ENCODE measurements around the gene KRTAP27-1. TPM values are rescaled to one million over a fixed set of nuclear protein-coding genes. Genes with fewer than 3 reads are reported as not detected.

KRTAP27-1 gene, protein sequence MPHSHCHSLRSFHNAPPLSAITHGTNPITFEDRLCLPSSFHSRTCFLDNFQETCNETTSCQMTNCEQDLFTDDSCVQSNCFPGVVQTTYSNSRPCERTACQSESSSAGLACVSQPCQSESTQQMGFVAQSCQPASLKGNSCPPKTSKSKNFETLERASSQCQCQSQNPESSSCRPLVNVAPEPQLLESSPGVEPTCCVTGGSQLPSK
- not detected for total RNA-seq

DNA sequence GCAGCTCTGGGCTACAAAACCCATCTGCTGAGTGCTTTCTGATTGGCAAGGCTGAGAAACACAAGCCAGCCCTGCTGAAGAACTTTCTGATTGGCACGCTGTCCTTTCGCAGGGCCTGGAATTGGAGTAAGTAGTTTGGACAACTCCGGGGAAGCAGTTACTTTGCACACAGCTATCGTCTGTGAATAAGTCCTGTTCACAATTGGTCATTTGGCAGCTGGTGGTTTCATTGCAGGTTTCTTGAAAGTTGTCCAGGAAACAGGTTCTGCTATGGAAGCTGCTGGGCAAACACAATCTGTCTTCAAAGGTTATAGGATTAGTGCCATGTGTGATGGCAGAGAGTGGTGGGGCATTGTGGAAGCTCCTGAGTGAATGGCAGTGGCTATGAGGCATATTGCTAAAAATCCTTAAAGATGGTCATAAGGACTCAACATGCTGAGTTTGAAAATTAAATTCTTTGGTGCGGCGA is at the start of gene KRTAP27-1:
KRTAP27-1 (minus strand) TSS at position 419 of the 469 bp plus-strand sequence; CDS start at position 393, 26 bp downstream.
- DNase-seq: no peak

DNA sequence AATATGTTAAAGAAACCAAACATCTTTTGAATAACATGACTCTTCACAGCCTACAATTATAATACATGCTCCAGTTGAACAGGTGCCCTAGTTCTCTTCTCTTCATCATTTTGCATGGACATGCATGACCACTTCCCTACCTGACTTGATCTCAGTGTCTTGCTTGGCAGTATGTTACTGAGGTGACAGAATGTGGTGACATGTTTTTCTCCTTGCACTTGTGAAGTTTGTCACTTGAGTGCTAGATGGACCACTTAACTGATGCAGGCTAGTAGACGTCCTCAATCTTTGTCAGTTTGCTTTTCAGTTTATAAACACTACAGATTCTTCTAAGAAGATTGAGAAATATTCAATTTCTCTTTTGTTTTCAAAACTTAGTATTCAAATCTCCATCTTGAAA is 44.7 kb upstream of the KRTAP27-1 start:
- DNase-seq: no peak

DNA sequence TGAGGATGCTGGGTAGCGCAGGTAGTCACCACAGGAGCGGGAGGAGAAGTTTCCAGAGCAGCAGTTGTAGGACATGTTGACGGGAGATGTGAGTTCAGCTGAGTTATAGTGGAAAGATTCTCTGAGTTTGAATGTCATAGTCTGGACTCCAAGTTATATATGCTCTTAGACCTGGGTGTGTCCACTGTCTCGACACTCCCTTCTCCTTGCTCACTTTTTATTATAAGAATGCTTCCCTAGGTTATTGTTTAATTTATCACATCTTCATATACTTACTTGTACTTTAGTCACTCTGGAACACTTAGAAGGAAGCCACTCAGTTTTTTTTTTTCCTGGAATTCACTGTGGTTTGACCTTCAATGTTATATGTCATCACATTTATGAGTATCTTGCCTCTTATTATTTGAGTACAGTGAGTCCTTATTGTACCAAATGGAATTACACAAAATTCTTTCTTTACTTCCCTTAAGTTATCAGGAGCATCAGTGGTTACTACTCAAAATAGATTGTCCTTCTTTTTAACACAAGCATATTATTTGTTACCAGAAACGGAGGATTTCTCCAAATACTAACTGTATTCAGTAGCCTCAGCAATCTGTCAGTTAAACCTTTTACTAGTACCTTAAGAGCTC is 34.8 kb upstream of the KRTAP27-1 start, which contains the start of gene KRTAP13-2:
KRTAP13-2 (minus strand) TSS at position 133 of the 632 bp plus-strand sequence; CDS start at position 75, 58 bp downstream.
- DNase-seq: no peak

DNA sequence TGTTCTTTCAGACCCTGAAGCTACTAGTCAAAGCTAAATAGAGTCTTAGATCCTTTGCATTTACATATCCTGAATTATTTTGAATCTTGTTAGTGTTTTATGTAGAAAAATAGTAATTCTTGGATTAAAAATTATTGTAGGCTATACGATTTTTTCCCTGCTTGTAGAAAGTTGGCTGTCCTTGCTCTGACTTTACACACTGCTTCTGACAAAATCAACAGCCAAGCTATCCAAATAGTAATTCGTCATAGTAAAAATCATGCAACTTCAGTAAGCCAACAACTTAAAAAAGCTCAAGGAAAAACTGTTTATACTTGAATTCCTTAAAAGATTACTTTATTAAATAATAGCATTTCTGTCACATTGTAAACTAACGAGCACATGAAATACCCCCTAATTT is 18.4 kb upstream of the KRTAP27-1 start:
- no peak for DNase-seq

DNA sequence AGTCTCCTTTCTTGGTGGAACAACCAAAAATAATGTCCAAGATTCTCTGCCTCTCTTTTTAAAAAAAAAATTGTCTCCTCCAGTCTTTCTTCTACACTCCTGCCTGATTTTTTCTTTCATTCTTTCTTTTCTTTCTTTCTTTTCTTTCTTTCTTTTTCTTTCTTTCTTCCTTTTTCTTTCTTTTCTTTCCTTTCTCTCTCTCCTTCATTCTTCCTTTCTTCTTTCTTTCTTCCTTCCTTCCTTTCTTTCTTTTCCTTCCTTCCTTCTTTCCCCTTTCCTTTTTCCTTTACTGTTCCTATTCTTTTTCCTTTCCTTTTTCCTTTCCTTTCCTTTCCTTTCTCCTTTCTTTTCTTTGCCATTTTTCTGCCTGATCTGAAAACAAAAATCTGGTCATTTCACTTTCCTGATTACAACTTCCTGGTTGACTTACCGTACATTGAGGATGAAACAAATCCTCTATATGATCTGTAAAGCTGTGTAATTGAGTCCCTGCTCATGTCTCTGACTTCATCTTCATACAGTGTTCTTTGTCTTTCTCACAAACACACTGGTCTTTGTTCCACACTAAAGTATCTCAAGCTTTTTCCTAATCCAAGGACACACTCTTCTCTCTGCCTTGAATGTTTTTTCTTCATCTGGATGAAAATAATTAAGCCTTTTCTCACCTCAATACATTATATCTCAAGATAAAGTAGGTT is 17.0 kb upstream of the KRTAP27-1 start:
- DNase-seq: no peak

DNA sequence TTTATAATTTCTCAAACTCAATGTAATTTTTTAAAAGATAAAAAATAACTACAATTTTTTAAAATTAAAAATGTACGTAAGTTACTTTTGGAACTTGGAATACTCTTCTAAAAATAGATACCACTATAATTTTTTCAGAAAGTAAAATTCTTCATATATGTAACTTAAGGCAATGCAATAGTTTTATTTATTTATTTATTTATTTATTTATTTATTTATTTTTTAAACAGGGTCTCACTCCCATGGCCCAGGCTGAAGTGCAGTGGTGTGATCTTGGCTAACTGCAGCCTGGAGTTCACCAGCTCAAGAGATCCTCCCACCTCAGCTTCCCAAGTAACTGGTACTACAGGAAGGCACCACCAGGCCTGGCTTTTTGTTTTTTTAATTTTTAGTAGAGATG is 14.0 kb upstream of the KRTAP27-1 start:
- DNase-seq: no peak

DNA sequence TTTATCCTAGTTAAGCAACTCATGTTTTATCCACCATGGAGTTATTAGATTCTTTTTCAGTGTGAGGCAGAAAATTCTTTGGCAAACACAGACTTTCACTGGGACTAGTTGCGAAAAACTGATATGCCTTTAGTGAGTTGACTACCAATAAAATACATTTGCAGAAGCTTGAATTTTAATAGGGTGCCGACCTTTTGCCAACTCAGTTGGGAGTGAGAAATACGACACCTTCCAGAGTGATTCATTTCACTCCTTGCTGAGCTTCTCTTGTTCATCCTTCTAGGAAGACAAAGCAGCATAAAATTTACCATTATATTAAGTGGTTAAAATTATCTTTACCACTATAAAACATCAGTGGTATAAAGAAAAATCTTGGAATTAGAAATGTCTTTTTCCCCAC is 12.1 kb upstream of the KRTAP27-1 start:
- no peak for DNase-seq

DNA sequence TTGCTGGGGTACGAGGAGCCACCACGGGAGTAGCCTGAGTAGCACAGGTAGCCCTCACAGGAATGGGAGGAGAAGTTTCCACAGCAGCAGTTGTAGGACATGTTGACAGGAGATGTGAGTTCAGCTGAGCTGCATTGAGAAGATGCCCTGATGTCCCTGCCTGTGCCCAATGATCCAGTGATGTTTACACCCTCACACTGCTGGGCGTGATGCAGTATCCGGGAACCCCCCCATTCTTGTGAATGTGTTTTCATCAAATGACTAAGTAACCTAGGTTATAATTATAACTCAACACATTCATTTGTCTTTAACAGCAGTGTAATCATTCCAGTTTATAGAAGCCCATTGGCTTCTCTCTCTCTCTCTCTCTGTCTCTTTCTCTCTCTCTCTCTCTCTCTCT is 11.0 kb upstream of the KRTAP27-1 start, which contains the start of gene KRTAP23-1:
KRTAP23-1 (minus strand) TSS at position 101 of the 400 bp plus-strand sequence; CDS start at position 101, 0 bp downstream.
- no peak for DNase-seq

DNA sequence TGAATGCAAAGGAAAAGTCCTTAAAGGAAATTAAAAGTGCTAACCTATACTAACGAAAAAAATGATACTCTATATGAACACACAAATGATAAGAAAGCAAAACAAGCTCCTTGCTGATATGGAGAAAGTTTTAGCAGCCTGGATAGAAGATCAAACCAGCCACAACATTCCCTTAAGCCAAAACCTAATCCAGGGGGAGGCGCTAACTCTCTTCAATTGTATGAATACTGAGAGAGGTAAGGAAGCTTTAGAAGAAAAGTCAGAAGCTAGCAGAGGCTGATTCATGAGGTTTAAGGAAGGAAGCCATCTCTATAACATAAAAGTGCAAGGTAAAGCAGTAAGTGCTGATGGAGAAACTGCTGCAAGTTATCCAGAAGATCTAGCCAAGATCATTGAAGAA is 7.5 kb upstream of the KRTAP27-1 start:
- DNase-seq: no peak

DNA sequence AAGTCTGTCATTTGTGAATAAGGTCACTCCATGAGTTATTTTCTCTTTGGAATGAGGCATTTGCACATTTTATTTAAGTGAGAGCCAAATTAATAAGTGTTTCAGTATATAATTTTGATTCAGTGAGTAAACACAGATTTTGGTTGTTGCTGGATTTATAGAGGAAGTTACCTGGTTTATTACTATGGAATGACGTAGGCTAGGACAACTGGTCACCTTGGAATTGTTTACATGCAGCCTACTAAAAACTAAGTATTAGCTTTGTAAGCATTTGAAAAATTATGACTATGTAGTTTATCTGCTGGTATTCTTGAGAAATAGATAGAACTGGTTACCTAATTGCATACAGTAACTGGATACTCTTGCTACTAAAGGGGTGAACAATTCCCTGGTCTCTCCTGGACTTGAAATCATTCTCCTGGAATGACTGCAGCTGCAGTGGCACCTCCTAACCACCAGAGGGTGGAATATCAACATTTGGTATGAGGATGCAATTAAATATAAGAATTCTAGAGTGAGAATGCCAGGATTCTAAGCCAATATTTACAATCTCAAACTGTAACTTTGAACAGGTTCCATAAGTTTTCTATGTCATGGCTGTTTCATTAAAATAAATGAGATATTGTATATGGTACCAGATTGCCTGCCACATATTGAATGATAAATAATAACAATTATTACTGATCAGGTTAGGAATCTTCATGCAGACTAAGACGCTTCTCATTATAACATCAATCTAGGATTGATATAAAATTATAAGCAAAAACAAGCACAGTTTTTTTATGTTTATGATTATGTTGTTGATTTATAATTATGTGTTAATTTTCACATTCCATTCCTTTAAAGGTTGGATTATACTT is 3.5 kb upstream of the KRTAP27-1 start:
- no peak for DNase-seq

DNA sequence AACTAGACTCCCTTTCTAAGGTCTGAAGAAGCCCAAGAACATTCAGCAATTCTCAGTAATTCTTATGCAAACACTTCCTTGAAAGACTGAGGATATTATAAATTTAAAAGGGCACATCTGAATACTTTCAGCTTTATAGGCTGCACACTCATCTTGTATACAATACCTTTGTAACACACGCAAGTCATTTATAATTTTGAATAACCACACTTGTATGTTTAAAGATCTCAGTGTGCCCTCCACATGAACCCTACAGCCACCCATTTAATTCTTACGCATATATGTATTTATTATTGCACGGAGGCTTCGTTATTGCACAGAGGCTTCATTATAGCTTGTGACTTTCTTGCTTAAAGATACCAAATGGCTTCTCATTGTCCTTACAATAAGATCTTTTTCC is 1.2 kb upstream of the KRTAP27-1 start:
- DNase-seq: no peak

DNA sequence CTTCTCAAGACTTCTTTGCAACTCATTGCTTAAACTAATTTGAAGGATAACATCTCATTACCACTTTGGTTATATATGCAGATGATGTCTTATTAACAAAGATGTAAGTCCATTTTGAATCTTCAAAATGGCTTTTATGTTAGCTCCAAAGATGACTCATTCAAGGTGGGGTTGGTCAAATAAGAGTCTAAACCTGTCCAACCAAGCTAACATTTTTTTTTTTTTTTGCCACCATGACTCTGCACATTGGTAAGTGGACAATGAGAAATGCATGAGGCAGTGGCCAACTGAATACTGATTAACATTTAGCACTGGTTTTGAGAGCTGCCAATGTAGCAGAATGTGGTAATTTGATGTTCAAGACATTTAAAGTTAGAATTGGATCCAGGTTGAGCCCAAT is 278 bp upstream of the KRTAP27-1 start:
- no peak for DNase-seq

DNA sequence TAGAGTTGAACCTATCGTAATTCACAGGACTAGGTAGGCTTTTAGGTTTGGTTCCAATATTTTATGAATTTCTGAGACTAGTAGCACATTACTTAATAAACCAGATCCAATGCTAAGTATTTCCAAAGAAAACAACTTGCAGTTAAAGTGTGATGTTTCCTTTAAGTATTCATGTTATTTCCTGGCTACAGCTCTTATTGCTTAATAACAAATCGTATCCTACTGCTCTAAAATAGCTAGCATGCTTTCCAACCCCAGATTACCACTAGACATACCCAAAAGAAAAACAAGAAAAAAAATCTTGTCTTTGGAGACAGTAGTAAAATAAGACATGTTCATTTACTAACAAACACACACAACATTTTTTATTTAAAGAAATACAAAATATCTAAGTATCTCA is 898 bp downstream of the KRTAP27-1 start:
- no peak for DNase-seq

DNA sequence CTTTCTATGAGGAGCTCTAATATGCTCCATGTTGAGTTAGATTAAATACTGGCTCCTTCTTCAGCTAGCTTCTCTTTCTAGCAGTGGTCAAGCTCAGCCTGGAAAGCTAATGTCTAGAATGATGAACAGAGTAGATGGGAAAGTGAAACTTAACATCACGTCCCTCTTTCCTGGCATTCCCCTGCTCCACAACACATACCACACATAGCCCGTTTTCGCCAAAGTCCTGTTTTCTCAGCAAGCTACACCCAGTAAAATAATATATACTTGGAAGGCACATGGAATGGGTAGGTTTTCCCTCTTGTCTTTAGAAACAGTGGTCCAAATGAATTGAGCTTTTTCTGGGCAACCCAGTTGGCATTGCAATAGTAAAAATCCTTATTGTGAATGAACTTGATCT is 3.8 kb downstream of the KRTAP27-1 start:
- DNase-seq: no peak

DNA sequence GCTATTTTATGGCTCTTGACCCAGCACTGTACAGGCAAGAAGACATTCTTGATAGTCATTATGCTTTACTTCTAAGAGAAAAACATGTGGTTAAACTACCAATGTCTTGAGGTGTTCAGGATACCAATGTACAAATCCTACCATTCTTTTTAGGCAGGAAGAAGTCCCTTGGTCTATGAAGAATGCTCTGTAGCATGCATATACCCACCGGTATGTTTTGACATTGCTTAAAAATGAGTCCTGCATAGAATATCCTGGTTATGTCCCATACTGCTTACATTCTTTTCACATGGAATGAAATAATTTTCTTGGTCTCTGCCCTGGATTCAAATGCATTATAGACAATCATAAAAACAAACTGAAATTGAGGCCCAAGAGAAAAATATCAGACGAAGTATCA is 4.8 kb downstream of the KRTAP27-1 start:
- no peak for DNase-seq

DNA sequence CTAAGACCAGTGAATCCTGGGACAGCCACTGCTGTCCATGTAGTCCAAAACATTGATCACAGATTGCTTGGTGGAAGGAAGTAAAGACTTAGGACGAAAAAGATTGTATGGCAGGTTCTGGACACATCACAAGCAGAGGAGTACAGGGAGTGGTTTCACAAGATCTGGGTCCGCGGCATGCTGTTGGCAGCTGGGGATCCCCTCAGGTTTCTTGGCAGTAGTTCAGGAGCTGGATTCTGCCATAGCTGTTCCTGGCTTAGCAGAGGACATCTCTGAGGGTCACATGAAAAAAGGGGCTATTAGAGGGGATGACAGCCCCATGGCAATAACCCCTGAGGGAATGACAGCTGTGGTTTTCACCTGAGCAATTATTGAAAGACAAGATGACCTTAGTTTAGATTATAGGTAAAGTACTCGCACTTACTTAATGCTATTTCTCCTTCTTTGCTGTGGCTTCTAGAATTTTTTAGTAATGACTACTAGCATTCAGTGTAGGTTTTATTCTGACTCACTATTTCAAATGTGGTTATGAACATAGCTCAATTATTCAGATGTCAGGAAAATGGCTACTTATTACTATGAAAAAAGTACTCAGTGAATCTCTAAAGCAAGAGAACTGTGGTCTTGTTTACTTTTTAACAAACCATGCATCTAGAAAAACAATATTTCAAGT is 8.2 kb downstream of the KRTAP27-1 start:
- no peak for DNase-seq

DNA sequence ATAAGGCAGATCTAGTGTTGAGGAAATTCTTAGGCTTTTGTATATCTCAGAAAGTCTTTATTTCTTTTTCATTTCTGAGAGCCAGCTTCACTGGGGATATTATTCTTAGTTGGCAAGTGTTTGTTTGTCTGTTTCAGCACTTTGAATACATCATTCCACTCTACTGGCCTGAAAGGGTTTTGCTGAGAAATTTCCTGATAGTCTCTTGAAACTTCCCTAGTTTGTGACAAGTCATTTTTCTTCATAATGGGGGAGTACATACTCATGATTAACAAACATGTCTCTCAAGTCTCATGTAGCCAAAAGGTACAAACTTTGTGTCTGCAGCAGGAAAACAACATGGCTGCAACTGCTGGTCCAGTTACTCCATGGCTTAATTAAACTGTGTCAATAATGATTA is 11.1 kb downstream of the KRTAP27-1 start:
- DNase-seq: no peak

DNA sequence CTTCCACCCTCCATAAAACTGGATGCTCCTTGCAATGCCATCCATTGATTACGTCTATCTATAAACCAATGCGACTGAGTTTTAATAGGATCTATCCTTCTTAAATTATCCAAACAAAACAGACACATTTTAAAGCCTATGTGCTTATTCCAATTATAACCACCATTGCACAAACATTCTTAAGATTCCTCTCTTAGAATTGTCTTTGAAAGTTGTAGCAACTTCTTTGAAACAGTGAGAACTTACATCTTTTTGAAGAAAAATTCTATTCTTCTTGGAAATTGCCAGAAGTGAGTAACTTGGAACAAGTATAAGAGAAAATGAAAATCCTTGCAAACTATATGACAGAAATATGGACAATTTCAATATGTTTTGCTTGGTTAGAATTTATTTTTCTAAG is 17.3 kb downstream of the KRTAP27-1 start, which contains the start of gene KRTAP26-1:
KRTAP26-1 (minus strand) TSS at position 101 of the 400 bp plus-strand sequence. CDS start 280 bp downstream, outside the sequence.
- no peak for DNase-seq

DNA sequence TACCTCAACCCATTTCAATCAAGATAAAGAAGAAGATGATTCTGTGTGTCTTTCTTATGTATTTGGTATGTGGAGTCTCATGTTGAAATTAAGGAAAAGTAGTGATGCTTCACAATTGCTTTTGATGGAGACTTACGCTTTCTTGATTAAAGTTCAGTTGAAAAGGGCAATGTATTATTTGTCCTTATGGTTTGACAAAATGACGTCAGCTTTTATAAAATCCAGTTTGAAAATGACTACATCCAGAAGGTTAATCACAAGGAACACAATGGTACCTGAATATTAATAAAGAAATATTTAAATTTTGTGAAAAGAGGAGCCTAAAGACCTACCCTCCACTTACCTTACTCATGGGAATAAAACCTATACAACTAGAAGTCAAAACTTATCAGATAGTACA is 21.8 kb downstream of the KRTAP27-1 start:
- DNase-seq: no peak

DNA sequence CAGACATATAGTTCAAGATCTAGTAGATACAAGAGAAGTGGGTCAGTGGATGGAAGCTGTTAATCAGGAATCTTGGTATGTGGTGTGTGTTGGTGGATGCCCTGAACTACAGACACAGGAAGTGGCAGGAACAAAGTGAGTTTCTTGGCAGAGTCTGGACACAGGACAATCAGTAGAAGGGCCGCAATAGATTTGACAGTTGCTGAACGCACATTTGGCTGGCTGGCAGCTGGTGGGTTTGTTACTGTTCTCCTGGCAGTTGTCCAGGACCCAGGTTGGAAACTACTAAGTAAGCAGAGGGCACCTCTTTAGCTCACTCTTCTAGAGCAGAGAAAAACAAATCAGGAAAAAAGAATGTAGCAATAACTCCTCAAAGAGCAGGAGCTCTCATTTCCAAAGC is 30.6 kb downstream of the KRTAP27-1 start:
- no peak for DNase-seq

DNA sequence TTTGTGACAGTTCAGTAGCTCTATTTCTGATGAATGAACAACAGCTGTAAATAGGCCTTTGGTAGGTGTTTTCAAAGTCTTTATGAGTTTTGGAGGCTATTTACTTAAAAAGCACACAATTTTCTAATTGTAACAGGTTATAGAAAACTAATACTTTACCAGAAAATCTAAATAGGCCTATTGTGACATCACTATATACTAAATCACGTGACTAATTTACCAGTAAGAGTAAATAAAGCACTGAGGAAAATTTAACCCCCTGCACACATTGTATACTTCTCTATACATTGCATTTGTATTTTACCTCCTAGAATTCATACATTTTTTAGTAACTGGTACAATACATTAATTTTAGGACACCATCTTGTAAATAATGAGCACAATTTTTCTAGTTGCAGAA is 32.4 kb downstream of the KRTAP27-1 start:
- DNase-seq: no peak

DNA sequence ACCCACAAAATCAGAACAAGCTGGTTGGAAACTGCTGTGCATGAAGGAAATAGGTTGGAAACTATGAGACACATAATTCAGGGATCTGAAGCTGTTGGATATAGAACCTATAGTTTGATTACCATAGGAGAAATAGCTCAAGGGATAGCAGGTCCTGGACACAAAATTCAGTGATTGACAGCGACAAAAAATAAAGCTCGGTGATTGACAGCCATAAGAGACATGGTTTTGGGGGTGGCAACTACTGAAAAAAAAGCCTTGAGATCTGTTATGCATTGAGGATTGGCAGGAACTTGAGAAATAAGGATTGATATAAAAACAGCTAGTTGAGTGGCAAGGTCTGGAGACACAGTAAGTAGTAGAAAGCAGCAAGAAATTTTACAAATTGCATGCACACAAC is 48.3 kb downstream of the KRTAP27-1 start, which contains the start of gene KRTAP25-1:
KRTAP25-1 (minus strand) TSS at position 300 of the 400 bp plus-strand sequence; CDS start at position 276, 24 bp downstream.
- no peak for DNase-seq
